ENCODE results near the gene PATL2. TPM values are rescaled to one million over a fixed set of nuclear protein-coding genes. Genes with fewer than 3 reads are reported as not detected.
"Not testable (repeated sequence)": the region's sequence is repeated elsewhere in the genome, so short reads cannot be mapped to it uniquely, and the experiment has no call there.

Gene PATL2
- polyA plus RNA-seq (ENCODE audit: insufficient read length in 4 of 4) = 1 to 10 TPM in 1 of 4 donors, under 1 TPM in 3; 0.56 to 1.8 (median 0.89) TPM

DNA sequence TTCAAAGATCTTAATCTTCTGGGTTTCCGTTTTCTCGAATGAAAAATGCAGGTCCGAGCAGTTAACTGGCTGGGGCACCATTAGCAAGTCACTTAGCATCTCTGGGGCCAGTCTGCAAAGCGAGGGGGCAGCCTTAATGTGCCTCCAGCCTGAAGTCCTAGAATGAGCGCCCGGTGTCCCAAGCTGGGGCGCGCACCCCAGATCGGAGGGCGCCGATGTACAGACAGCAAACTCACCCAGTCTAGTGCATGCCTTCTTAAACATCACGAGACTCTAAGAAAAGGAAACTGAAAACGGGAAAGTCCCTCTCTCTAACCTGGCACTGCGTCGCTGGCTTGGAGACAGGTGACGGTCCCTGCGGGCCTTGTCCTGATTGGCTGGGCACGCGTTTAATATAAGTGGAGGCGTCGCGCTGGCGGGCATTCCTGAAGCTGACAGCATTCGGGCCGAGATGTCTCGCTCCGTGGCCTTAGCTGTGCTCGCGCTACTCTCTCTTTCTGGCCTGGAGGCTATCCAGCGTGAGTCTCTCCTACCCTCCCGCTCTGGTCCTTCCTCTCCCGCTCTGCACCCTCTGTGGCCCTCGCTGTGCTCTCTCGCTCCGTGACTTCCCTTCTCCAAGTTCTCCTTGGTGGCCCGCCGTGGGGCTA lies at the start of gene PATL2, which contains the start of gene B2M:
Gene PATL2 (minus strand): TSS at position 228 of the 647 bp plus-strand sequence. CDS start 34,833 bp downstream, outside the sequence.
Gene B2M (plus strand): TSS at position 422 of the 647 bp plus-strand sequence. CDS start 30 bp downstream, at position 452.
- DNase-seq (ENCODE audit: low read depth in 4 of 4, low spot score in 3 of 4) = peak; percentile 93 to 95 (median 94)

DNA sequence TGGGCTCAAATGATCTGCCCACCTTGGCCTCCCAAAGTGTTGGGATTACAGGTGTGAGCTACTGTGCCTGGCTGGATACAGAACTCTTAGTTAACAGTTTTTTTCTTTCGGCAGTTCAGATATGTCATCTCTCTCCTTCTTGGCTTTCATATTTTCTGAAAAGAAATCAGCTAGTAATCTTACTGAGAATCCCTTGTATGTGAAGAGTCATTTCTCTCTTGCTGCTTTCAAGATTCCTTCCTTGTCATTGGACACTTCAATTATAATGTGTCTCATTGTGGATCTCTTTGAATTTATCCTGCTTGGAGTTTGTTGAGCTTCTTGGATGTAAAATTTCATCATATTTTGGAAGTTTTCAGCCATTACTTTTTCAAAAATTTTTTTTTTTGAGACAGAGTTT lies 42.2 kb upstream of the PATL2 start:
- no peak for DNase-seq (ENCODE audit: low read depth in 4 of 4, low spot score in 3 of 4)

DNA sequence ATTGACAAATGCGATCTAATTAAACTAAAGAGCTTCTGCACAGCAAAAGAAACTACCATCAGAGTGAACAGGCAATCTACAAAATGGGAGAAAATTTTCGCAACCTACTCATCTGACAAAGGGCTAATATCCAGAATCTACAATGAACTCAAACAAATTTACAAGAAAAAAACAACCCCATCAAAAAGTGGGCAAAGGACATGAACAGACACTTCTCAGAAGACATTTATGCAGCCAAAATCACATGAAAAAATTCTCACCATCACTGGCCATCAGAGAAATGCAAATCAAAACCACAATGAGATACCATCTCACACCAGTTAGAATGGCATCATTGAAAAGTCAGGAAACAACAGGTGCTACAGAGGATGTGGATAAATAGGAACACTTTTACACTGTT lies 32.3 kb upstream of the PATL2 start:
- DNase-seq (ENCODE audit: low read depth in 4 of 4, low spot score in 3 of 4) = not testable (repeated sequence)

DNA sequence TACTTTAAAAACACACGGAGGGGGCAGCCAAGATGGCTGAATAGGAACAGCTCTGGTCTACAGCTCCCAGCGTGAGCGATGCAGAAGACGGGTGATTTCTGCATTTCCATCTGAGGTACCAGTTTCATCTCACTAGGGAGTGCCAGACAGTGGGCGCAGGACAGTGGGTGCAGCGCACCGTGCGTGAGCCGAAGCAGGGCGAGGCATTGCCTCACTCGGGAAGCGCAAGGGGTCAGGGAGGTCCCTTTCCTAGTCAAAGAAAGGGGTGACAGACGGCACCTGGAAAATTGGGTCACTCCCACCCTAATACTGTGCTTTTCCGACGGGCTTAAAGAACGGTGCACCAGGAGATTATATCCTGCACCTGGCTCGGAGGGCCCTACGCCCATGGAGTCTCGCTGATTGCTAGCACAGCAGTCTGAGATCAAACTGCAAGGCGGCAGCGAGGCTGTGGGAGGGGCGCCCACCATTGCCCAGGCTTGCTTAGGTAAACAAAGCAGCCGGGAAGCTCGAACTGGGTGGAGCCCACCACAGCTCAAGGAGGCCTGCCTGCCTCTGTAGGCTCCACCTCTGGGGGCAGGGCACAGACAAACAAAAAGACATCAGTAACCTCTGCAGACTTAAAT lies 28.2 kb upstream of the PATL2 start:
- DNase-seq (ENCODE audit: low read depth in 4 of 4, low spot score in 3 of 4) = not testable (repeated sequence)

DNA sequence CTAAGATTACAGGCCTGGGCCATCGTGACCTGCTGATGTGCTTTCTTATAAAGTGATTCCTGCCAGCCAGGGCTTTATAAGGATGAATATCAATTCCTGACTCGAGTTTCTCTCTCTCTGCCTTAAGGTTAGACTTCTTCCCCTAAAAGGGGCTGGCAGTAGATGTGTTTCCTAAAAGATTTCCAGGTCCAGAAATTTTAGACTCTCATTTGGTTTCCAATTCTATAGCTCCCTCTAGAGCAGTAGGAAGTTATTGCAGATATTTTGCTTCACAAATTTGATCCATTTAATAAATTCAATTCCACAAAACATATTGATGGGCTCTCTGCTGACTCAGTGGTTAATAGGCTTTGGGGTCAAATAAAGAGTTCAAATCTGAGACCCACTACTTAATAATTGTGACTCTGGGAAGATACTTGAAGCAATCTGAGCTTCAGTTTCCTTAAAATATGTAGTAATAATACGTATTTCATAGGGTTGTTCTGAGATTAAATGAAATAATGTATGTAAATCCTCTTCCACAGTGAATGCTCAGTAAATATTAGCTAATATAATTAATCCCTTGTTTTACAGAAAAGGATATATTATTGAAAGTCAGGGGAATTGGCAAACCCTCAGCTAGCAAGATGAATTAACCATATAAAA lies 27.3 kb upstream of the PATL2 start:
- DNase-seq (ENCODE audit: low read depth in 4 of 4, low spot score in 3 of 4) = peak in 1 of 4 donors; percentile 24

DNA sequence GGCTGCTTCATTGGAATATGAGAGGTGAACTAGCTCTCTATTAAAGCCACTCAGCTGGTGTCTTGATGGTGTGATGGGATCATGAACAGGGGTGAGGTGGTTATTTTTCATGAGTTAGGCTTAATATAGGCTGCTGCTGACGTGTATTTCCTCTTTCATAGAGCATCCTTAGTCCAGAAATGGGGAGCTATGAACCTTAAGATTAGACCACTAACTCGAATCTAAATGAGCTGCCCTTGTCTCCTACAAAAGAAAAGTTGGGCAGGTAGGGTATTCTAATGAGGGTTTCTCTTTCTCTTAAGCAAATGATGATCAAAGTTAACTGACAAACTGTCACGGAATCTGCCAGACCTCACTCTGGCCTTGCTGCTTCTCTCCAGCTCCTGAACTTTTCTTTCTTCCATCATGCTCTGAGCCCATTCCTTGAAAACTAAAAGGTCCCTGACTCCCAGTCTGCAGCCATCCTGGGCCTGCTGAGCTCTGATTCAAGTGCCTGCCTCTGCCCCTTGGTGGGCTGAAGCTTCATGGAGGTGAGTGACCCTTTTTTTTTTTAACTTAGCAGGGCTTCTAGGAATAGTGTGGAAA lies 25.1 kb upstream of the PATL2 start, which contains the start of gene TRIM69:
Gene TRIM69 (plus strand): TSS at position 348 of the 585 bp plus-strand sequence. CDS start 177 bp downstream, at position 525.
- DNase-seq (ENCODE audit: low read depth in 4 of 4, low spot score in 3 of 4) = no peak

DNA sequence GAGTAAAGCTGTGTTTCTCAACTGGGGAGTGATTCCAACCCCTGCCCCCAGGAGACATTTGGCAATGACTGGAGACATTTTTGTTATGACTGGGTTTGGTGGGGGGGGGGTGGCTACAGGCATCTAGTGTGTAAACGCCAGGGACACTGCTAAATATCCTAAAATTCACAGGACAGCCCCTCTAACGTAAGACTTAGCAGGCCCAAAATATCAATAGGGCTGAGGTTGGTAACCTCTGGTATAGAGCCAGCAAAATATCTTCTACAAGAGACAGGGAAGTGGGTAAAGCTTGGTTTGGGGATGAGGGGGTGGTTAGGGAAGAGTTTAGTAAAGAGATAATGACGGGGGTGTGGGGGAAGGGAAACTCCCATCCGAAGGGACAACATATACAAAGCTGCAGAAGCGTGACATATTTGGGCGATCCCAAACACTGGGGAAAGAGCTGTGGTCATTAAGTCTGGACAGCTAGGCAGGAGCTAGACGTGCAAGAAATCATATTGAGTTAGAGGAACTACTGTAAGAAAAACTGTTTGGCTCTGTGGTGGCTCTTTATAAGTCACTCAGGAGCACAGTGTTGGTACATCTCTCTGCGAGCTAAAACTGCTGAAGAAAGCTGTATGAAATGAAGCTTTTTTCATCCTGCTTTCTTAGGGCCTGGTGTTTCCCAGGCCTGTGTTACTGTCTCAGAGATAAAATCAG lies 24.5 kb upstream of the PATL2 start:
- no peak for DNase-seq (ENCODE audit: low read depth in 4 of 4, low spot score in 3 of 4)

DNA sequence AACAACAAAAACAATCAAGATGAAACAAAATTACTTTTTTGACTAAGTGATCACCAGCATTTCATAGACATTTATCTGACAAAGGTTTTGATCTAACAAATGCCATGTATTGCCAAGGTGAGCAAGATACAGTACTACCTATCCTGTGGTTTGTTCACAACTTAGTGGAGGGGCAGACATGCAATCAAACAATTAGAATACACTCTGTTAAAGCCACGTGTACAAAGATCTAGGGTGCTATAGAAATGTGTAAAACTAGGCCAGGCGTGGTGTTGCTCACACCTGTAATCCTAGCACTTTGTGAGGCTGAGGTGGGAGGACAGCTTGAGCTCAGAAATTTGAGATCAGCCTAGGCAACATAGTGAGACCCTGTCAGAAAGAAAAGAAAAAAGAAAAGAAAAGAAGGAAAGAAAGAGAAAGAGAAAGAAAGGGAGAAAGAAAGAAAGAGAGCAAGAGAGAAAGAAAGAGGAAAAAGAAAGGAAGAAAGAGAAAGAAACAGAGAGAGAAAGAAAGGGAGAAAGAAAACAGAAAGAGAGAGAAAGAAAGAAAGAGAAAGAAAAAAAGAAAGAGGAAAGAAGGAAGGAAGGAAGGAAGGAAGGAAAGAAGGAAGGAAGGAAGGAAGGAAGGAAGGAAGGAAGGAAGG lies 23.8 kb upstream of the PATL2 start:
- no peak for DNase-seq (ENCODE audit: low read depth in 4 of 4, low spot score in 3 of 4)

DNA sequence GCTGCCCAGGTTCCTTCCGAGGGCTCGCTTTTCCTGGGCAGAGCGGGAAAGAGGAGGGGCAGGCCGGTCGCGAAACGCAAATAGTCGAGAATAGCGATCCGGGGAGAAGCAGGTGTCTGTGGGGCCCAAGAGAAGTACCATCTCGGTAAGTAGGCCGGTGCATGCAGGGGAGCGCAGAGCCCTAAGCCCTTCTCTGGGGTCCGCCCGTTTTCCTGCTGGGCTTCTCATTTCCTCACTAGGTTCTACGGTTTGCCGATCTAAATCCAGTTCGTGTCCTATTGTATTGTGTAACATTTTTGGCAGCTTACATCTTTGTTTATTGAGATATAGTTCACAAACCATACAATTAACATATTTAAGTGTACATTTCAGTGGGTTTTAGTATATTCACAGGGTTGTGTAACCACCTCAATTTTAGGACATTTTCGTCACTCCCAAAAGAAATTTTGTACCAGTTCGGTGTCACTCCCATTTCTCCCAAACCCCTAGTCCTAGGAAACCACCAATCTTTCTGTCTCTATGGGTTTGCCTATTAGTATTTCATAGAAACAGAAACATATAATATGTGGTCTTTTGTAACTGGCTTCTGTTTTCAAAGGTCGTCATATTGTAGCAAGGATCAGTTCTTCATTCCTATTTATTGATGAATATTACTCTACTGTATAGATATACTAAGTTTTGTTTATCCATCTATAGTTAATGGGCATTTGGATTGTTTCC lies 18.4 kb upstream of the PATL2 start:
- peak in 1 of 4 donors; percentile 35 for DNase-seq (ENCODE audit: low read depth in 4 of 4, low spot score in 3 of 4)

DNA sequence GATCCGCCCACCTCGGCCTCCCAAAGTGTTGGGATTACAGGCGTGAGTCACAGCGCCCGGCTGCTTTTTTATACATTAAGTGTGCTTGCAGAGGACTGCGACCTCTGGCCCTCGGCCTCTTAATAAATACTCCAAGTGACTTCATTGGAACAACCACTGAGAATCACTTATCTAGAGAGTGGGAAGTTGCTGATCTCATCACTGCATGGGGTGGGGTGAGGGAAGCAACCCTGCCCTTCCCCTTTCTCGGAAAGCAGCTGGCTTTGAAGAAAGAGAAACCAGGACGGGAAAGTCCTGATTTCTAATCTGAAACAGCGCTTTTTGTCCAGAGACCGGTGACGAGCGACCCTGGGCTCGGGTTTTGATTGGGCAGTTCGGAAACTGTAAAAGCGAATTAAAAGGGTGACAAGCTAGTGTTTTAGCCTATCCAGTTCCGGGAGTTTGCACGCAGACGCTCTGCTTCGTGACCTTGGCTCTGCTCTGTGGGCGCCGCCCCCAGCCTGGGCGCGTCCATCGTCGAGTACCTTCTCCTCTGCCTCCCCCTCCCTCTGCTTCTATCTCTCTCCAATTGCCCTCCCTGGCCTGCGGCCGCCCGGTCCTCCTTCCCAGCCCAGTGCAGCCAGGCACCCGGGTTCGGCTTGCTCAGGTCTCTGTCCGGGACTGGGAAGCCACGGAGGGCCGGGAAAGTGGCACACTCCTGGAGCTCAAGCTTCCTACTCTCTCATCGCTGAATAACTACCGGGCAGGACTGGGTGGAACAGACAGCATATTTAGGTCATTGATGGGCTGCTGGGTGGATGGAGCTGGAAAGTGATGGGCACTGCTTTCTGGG lies 17.7 kb upstream of the PATL2 start:
- DNase-seq (ENCODE audit: low read depth in 4 of 4, low spot score in 3 of 4) = peak; percentile 93 to 96 (median 94)

DNA sequence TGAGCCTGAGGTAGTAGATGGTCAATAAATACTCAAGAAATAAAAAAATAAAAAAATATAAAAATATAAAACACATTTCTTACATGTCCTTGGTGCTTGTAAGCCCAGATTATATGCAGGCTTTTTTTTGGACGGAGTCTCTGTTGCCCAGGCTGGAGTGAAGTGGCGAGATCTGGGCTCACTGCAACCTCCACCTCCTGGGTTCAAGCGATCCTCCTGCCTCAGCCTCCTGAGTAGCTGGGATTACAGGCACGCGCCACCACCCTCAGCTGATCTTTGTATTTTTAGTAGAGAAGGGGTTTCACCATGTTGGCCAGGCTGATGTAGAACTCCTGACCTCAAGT lies 17.1 kb upstream of the PATL2 start:
- not testable (repeated sequence) for DNase-seq (ENCODE audit: low read depth in 4 of 4, low spot score in 3 of 4)

DNA sequence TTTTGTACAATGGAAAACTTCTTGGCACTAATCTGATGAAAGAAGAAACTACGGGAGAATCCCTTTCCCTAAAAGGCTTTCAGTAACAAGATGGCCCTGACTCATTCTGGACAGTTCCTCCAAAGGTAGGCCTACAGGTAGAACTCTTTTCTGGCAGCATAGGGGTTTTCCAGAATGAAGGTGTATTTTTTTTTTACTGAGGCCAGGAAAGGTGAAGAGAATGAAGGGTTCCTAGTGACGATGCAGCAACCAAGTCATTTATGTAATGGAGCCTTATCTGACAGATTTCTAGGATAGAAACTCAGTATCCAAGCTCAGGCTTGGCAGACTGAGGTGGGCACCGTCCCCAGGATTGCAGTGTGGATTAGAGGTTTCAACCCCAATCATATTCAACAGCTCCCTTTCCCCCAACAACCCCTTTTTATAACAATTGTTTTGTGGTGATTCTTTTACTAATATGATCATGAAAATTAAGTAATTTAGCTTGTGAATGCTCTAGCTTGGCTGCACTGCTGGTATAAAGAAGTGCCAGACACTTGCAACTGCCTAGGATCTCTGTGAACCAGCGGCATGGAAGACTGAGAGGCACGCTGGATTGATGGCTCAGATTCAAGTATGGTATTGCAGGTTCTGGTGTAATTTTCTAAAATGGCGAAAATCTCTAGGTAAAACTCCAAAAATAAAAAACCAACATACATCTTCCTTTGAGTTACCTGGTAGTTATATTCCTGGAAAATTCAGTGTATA lies 16.5 kb upstream of the PATL2 start:
- no peak for DNase-seq (ENCODE audit: low read depth in 4 of 4, low spot score in 3 of 4)

DNA sequence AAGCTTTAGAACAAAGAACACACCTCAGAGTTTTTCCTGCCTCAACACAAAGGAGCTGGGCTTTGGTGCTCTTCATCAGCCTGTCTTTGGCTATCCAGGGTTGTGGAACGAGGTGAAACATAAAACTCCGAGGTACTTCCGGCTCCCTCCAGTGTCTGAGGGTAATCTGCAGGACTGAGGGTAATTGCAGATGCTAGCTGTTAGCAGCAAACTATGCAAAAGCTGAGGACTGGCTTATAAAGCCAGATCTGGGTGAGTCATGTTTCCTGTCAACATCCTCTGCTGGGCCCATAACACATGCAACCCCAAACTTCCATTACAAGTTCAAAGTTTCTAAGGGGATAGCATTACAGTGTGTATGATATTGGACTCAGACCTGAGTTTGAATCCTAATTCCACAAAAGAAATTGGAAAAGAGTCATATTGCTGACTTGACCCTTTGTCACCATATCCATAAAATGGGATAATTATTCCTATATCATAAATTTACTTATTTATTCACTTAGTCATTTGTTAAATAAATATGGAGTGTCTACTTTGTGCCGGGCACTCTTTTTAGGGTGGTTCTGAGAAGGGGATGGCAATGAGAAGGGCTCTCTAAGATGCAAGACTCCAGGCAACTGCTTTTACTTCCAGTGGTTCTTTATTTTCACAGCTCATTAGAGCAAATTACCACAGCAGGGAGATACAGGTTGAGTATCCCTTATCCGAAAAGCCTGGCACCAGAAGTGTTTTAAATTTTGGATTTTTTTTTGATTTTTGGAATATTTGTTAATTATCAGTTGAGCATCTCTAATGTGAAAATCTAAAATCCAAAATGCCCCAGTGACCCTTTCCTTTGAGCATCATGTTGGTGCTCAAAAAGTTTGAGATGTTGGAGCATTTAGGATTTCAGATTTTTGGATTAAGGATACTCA lies 15.7 kb upstream of the PATL2 start:
- no peak for DNase-seq (ENCODE audit: low read depth in 4 of 4, low spot score in 3 of 4)

DNA sequence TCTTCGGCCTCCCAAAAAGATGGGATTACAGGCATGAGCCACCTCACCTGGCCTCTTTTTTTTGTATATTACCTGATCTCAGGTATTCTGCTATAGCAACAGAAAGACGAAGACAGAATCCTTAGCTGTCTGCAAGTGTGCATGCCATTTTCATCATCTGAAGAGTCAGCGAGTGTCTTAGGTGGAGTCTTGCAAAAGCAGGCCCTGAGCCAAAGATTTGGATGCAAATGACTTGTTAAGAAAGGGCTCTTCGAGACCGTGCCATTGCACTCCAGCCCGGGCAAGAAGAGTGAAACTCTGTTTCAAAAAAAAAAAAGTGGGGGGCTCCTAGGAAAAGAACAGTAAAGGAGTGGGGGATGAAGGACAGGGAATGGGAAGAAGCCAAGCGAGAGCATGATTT lies 15.0 kb upstream of the PATL2 start:
- DNase-seq (ENCODE audit: low read depth in 4 of 4, low spot score in 3 of 4) = no peak

DNA sequence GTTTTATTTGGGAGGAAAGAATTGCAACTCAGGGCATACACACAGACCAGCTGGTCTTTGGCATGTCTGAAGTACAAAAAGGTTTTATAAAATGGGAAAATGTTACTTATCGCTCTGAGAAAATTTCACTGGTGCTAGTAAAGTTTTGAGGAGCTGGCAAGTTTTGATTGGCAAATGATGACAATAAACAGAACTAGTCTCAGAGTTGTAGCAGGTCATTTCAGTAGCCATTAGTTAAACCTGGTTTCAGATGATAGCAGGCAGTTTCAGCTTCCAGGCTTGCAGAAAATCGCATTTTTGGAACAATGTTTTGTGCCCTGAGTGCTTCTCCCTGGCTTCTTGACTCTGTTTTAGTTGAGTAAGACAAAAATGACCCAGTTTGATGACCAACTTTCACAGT lies 10.9 kb upstream of the PATL2 start:
- no peak for DNase-seq (ENCODE audit: low read depth in 4 of 4, low spot score in 3 of 4)

DNA sequence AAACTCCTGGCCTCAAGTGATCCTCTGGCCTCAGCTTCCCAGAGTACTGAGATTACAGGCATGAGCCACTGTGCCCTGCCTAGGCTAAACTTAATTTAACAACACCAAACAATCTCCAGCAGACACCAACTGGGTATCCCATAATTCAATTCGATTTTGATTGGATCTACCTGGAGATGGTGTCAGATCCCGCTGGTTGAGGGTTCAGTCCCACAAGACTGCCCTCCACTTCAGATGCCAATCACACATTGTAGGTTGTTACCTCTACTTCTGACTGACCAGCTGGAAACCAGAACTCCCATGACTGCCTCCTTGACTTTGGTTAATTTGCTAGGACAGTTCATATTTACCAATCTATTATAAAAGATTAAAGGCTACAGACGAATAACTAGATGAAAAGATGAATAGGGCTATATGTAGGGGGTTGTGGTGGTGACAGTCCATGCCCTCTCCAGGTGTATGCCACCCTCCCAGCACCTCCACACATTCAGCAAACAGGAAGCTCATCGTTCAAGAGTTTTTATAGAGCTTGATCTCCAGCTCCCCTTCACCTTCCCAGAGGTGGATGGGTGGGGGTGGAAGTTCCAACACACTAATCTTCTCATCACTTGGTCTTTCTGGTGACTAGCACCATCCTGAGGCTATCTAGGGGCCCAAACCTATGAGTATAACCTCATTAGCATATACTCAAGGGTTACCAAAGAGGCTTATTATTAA lies 9.5 kb upstream of the PATL2 start:
- no peak for DNase-seq (ENCODE audit: low read depth in 4 of 4, low spot score in 3 of 4)
